ENCODE results near the gene FANCG. TPM values are rescaled to one million over a fixed set of nuclear protein-coding genes. Genes with fewer than 3 reads are reported as not detected.

Gene FANCG
- polyA plus RNA-seq, 3 donors from 2014 or later: 9.5 to 15.0 (median 10.6) TPM

- Mint-ChIP-seq H3K27ac (peak overlapping the region; percentile 93 to 99 (median 96)), H3K27me3 (ENCODE audit: low read depth in 3 of 3) (peaks cover 7 to 14% (median 10%) of the 10 kb centered on the region in 3 donors), H3K4me1 (peaks cover 56 to 66% of the 10 kb centered on the region in 2 donors), H3K4me3 (peak overlapping the region; percentile 78 to 93 (median 84)), H3K36me3 (peaks cover 4 to 18% (median 11%) of the 10 kb centered on the region in 3 donors), H3K9me3 (no peaks in the 10 kb centered on the region)
- DNase-seq: no peak
Measured at GRCh38 chr9:35070823-35071813, 8.6 kb downstream of the FANCG start.

- H3K27me3 Mint-ChIP-seq (ENCODE audit: low read depth in 3 of 3): peaks cover 7 to 17% (median 10%) of the 10 kb centered on the region in 3 donors
- H3K4me1 Mint-ChIP-seq: peaks cover 56 to 66% of the 10 kb centered on the region in 2 donors
Measured at GRCh38 chr9:35069020-35069419, 10.7 kb downstream of the FANCG start.

GRCh38 chr9:35067056-35067455, 12.7 kb downstream of the FANCG start:
- Mint-ChIP-seq H3K4me3 (no peak overlapping the region), H3K36me3 (peaks cover 20 to 46% (median 21%) of the 10 kb centered on the region in 3 donors), H3K4me1 (peaks cover 50 to 54% of the 10 kb centered on the region in 2 donors), H3K27ac (peak overlapping the region in 1 of 6 donors; percentile 66), H3K9me3 (no peaks in the 10 kb centered on the region), H3K27me3 (ENCODE audit: low read depth in 3 of 3) (peaks cover 0 to 13% (median 5%) of the 10 kb centered on the region in 3 donors)
- no peak for DNase-seq

More at GRCh38 chr9:35069020-35069419, 10.7 kb downstream of the FANCG start:
- Mint-ChIP-seq H3K9me3 (no peaks in the 10 kb centered on the region), H3K4me3 (peak overlapping the region; percentile 19 to 58 (median 26)), H3K36me3 (peaks cover 4 to 26% (median 15%) of the 10 kb centered on the region in 3 donors), H3K27ac (peak overlapping the region in 4 of 6 donors; percentile 30 to 70 (median 58))
- no peak for DNase-seq

- Mint-ChIP-seq H3K27ac (peak overlapping the region in 1 of 6 donors; percentile 30), H3K27me3 (ENCODE audit: low read depth in 3 of 3) (peaks cover 4 to 19% (median 8%) of the 10 kb centered on the region in 3 donors), H3K4me3 (no peak overlapping the region), H3K9me3 (no peaks in the 10 kb centered on the region), H3K4me1 (peaks cover 0 to 2% of the 10 kb centered on the region in 2 donors), H3K36me3 (peaks cover 43 to 84% (median 54%) of the 10 kb centered on the region in 3 donors)
- DNase-seq: no peak
Measured at GRCh38 chr9:35060548-35061207, 19.1 kb downstream of the FANCG start.

- peaks cover 43 to 83% (median 50%) of the 10 kb centered on the region in 3 donors for H3K36me3 Mint-ChIP-seq
- H3K4me1 Mint-ChIP-seq: peaks cover 0 to 2% of the 10 kb centered on the region in 2 donors
Measured at GRCh38 chr9:35059438-35059837, 20.3 kb downstream of the FANCG start.

GRCh38 chr9:35057271-35057620, 22.5 kb downstream of the FANCG start:
- Mint-ChIP-seq H3K4me1 (peaks cover 0 to 2% of the 10 kb centered on the region in 2 donors), H3K9me3 (no peaks in the 10 kb centered on the region), H3K4me3 (no peak overlapping the region), H3K27ac (peak overlapping the region in 1 of 6 donors; percentile 29), H3K27me3 (ENCODE audit: low read depth in 3 of 3) (peaks cover 4 to 16% (median 8%) of the 10 kb centered on the region in 3 donors), H3K36me3 (peaks cover 30 to 64% (median 44%) of the 10 kb centered on the region in 3 donors)
- no peak for DNase-seq

More at GRCh38 chr9:35059438-35059837, 20.3 kb downstream of the FANCG start:
- no peaks in the 10 kb centered on the region for H3K9me3 Mint-ChIP-seq
- peaks cover 4 to 16% (median 8%) of the 10 kb centered on the region in 3 donors for H3K27me3 Mint-ChIP-seq (ENCODE audit: low read depth in 3 of 3)
- no peak for DNase-seq
- H3K4me3 Mint-ChIP-seq: peak overlapping the region in 1 of 5 donors; percentile 53
- peak overlapping the region in 1 of 6 donors; percentile 35 for H3K27ac Mint-ChIP-seq

GRCh38 chr9:35056571-35057270, 23.0 kb downstream of the FANCG start:
- no peaks in the 10 kb centered on the region for H3K9me3 Mint-ChIP-seq
- DNase-seq: no peak
- H3K4me1 Mint-ChIP-seq: peaks cover 0 to 2% of the 10 kb centered on the region in 2 donors
- H3K4me3 Mint-ChIP-seq: peak overlapping the region in 1 of 5 donors; percentile 46
- H3K27me3 Mint-ChIP-seq (ENCODE audit: low read depth in 3 of 3): peaks cover 4 to 16% (median 7%) of the 10 kb centered on the region in 3 donors
- no peak overlapping the region for H3K27ac Mint-ChIP-seq
- H3K36me3 Mint-ChIP-seq: peaks cover 27 to 61% (median 44%) of the 10 kb centered on the region in 3 donors

- Mint-ChIP-seq H3K4me3 (no peak overlapping the region), H3K27ac (peak overlapping the region in 2 of 6 donors; percentile 31 to 70), H3K36me3 (peaks cover 17 to 46% (median 37%) of the 10 kb centered on the region in 3 donors)
Measured at GRCh38 chr9:35054871-35055644, 24.7 kb downstream of the FANCG start.

GRCh38 chr9:35054185-35054835, 25.4 kb downstream of the FANCG start:
- Mint-ChIP-seq H3K9me3 (no peaks in the 10 kb centered on the region), H3K27ac (peak overlapping the region in 2 of 6 donors; percentile 6 to 70), H3K36me3 (peaks cover 12 to 39% (median 34%) of the 10 kb centered on the region in 3 donors)

More at GRCh38 chr9:35054871-35055644, 24.7 kb downstream of the FANCG start:
- DNase-seq: no peak
- peaks cover 4 to 8% (median 5%) of the 10 kb centered on the region in 3 donors for H3K27me3 Mint-ChIP-seq (ENCODE audit: low read depth in 3 of 3)
- no peaks in the 10 kb centered on the region for H3K9me3 Mint-ChIP-seq
- peaks cover 0 to 6% of the 10 kb centered on the region in 2 donors for H3K4me1 Mint-ChIP-seq

GRCh38 chr9:35051069-35051967, 28.4 kb downstream of the FANCG start:
- H3K4me3 Mint-ChIP-seq: no peak overlapping the region
- H3K9me3 Mint-ChIP-seq: no peaks in the 10 kb centered on the region
- H3K36me3 Mint-ChIP-seq: peaks cover 5 to 19% (median 14%) of the 10 kb centered on the region in 3 donors
- peaks cover 0 to 2% (median 0%) of the 10 kb centered on the region in 3 donors for H3K27me3 Mint-ChIP-seq (ENCODE audit: low read depth in 3 of 3)
- peak overlapping the region in 3 of 6 donors; percentile 32 to 82 (median 75) for H3K27ac Mint-ChIP-seq
- H3K4me1 Mint-ChIP-seq: peaks cover 0 to 6% of the 10 kb centered on the region in 2 donors
- DNase-seq: peak in 1 of 3 donors; percentile 28

More at GRCh38 chr9:35054185-35054835, 25.4 kb downstream of the FANCG start:
- Mint-ChIP-seq H3K4me3 (no peak overlapping the region), H3K27me3 (ENCODE audit: low read depth in 3 of 3) (peaks cover 4 to 8% (median 5%) of the 10 kb centered on the region in 3 donors), H3K4me1 (peaks cover 0 to 6% of the 10 kb centered on the region in 2 donors)
- DNase-seq: no peak

GRCh38 chr9:35048511-35048910, 31.2 kb downstream of the FANCG start:
- Mint-ChIP-seq H3K27ac (no peak overlapping the region), H3K27me3 (ENCODE audit: low read depth in 3 of 3) (no peaks in the 10 kb centered on the region), H3K36me3 (peaks cover 5 to 11% (median 8%) of the 10 kb centered on the region in 3 donors), H3K4me3 (no peak overlapping the region), H3K9me3 (no peaks in the 10 kb centered on the region), H3K4me1 (peaks cover 0 to 6% of the 10 kb centered on the region in 2 donors)
- DNase-seq: no peak
